Ascending aorta (tissue), 2 donors: ENCODE measurements around the gene PDIA5. TPM values are rescaled to one million over a fixed set of nuclear protein-coding genes. Genes with fewer than 3 reads are reported as not detected.
"Not testable (repeated sequence)": the region's sequence is repeated elsewhere in the genome, so short reads cannot be mapped to it uniquely, and the experiment has no call there.

ENCODE experiments used
- DNase-seq, 2 donors: peaks; one replicate each; pipeline ENCODE4 v3.0.0-alpha.2; 2019; ENCODE audit warnings: low spot score in 2 of 2
- H3K27ac ChIP-seq, 2 donors: fragments of 200-600 bp; sonication (generic); one replicate each; pipeline ENCODE4 v1.5.1; 2016 to 2017; ENCODE audit warnings: mild to moderate bottlenecking in 1 of 2
- H3K27me3 ChIP-seq: fragments of 200-600 bp; sonication (generic); one replicate; pipeline ENCODE4 v1.5.1; 2017
- H3K36me3 ChIP-seq, 2 donors: fragments of 200-600 bp; sonication (generic); one replicate each; pipeline ENCODE4 v1.5.1; 2016
- H3K4me1 ChIP-seq, 2 donors: fragments of 200-600 bp; sonication (generic); one replicate each; pipeline ENCODE4 v1.5.1; 2016 to 2017; ENCODE audit warnings: mild to moderate bottlenecking in 1 of 2
- H3K4me3 ChIP-seq, 2 donors: fragments of 200-600 bp; sonication (generic); one replicate each; pipeline ENCODE4 v1.5.1; 2016 to 2017; ENCODE audit warnings: mild to moderate bottlenecking in 1 of 2
- H3K9me3 ChIP-seq, 2 donors: fragments of 200-600 bp; sonication (generic); one replicate each; pipeline ENCODE4 v1.5.1; 2016
- CTCF ChIP-seq, 3 experiments: fragments of 200-600 bp in 2 of 3; fragments of 450-650 bp in 1 of 3; sonication (generic) in 2 of 3; IDR thresholded peaks; one replicate each; pipeline ENCODE4 v1.5.1; 2016 to 2019; ENCODE audit warnings: antibody characterized with exemption in 3 of 3, mild to moderate bottlenecking in 1 of 3, moderate library complexity in 1 of 3
- intact Hi-C: fragments of 100-400 bp; cut with DNase I; formaldehyde crosslinking; loops from one replicate; pipeline ENCODE4 v1.15.1; 2023
- total RNA-seq: library from RNA; depleted of rRNA; stranded (reverse); fragments of >200 nt; gene quantifications from one replicate; pipeline ENCODE4 v1.1.0, GENCODE V29; 2016

PDIA5 gene
- total RNA-seq, 1 donor from 2014 or later, result 21.3 TPM

- no peaks in the 10 kb centered on the region for H3K9me3 ChIP-seq
- intact Hi-C loops, result no loop called here
- peaks cover 25 to 68% of the 10 kb centered on the region in 2 donors for H3K36me3 ChIP-seq
- no peaks in the 10 kb centered on the region for H3K27me3 ChIP-seq
- H3K4me3 ChIP-seq, result no peak overlapping the region
- TF ChIP-seq CTCF (IDR thresholded peaks at IDR 0.05), result no peak
- DNase-seq, result peak in 1 of 2 donors; percentile 8
- H3K4me1 ChIP-seq, result no peaks in the 10 kb centered on the region
- H3K27ac ChIP-seq, result no peak overlapping the region
These were observed 81.1 kb downstream of the PDIA5 start for GRCh38 chr3:123147754-123148535.

DNA sequence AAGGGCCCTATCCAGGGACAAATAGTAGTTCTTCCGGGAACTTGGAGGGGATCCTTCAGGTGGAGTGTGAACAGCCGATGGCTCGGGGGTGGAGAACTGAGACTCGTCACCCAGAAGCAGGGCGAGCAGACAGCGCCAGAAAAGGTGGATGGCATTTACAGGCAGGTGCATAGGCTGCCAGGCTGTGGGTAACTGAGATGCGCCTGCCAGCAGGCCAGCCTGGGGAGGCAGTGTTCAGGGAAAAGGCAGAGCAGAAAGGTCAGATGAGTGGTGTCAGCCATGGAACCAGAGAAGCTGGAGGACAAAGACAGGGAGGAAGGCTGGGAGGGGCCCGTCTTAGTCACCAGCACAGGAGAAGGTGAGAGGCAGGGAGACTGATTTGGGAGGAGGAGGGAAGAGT lies 81.9 kb downstream of the PDIA5 start:
- no peak for TF ChIP-seq CTCF (IDR thresholded peaks at IDR 0.05)

GRCh38 chr3:123149525-123149924 lies 82.7 kb downstream of the PDIA5 start:
- Histone ChIP-seq H3K9me3 (no peaks in the 10 kb centered on the region), H3K4me3 (no peak overlapping the region), H3K27ac (no peak overlapping the region), H3K27me3 (no peaks in the 10 kb centered on the region), H3K4me1 (no peaks in the 10 kb centered on the region), H3K36me3 (peaks cover 25 to 74% of the 10 kb centered on the region in 2 donors)
- no peak for DNase-seq
- no peak for TF ChIP-seq CTCF (IDR thresholded peaks at IDR 0.05)
- intact Hi-C loops, result no loop called here

More for the DNA sequence above, 81.9 kb downstream of the PDIA5 start:
- no peaks in the 10 kb centered on the region for H3K27me3 ChIP-seq
- intact Hi-C loops, result no loop called here
- peak in 1 of 2 donors; percentile 39 for DNase-seq
- H3K4me3 ChIP-seq, result no peak overlapping the region
- no peaks in the 10 kb centered on the region for H3K9me3 ChIP-seq
- H3K4me1 ChIP-seq, result no peaks in the 10 kb centered on the region
- no peak overlapping the region for H3K27ac ChIP-seq
- peaks cover 25 to 71% of the 10 kb centered on the region in 2 donors for H3K36me3 ChIP-seq

DNA sequence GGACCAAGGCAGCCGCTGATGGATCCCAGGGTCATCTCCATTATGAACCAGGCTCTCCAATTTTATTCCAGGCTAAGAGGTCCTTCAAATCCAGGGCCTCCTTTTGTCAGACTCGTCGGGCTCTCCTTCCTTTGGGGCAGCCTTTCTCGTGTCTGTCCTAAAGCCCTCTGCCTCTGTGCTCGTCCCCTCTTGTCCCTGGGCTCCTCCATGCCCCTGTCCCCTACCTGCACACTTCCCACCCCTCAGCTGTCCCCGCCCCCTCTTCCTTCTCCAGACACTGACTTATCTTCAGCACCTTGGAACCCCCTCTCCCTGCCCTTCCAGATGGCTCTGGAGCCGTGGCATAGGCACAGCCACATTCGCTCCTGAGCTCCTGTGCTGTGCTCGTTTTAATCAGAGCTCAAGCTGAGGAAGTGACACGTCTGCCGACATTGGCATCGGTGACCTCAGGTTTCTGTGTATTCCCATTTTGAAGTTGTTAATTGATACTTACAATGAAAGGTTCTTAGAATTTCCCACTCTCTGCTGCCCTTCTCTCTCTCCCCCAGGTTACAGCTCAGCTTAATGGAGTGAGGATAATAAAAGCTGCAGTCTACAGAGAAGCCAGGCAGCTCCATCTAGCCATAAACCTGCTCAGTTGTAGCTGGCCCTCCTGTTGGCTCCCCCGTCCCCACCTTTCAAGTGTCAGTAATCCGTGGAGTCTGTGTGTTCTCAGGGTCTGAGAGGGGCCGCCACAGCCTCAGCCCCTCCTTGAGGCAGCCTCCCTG lies 83.8 kb downstream of the PDIA5 start:
- Histone ChIP-seq H3K4me3 (no peak overlapping the region), H3K27ac (no peak overlapping the region), H3K27me3 (no peaks in the 10 kb centered on the region), H3K9me3 (no peaks in the 10 kb centered on the region), H3K36me3 (peaks cover 26 to 72% of the 10 kb centered on the region in 2 donors), H3K4me1 (no peaks in the 10 kb centered on the region)
- no peak for TF ChIP-seq CTCF (IDR thresholded peaks at IDR 0.05)
- intact Hi-C loops, result no loop called here
- peak in 1 of 2 donors; percentile 31 for DNase-seq

- Histone ChIP-seq H3K4me3 (no peak overlapping the region), H3K9me3 (no peaks in the 10 kb centered on the region), H3K27ac (no peak overlapping the region), H3K4me1 (no peaks in the 10 kb centered on the region), H3K36me3 (peaks cover 19 to 70% of the 10 kb centered on the region in 2 donors), H3K27me3 (no peaks in the 10 kb centered on the region)
- DNase-seq, result peak in 1 of 2 donors; percentile 30
- intact Hi-C loops, result no loop called here
- no peak for TF ChIP-seq CTCF (IDR thresholded peaks at IDR 0.05)
These were observed 84.5 kb downstream of the PDIA5 start for GRCh38 chr3:123151251-123151705.

- H3K36me3 ChIP-seq, result peaks cover 14 to 70% of the 10 kb centered on the region in 2 donors
- H3K27ac ChIP-seq, DNase-seq, intact Hi-C loops, H3K4me3 ChIP-seq, H3K4me1 ChIP-seq, H3K27me3 ChIP-seq, H3K9me3 ChIP-seq: not testable (repeated sequence)
These were observed 85.1 kb downstream of the PDIA5 start for GRCh38 chr3:123151853-123152420.
